ENCODE results near the gene SMYD1.

GRCh38 chr2:88123975-88124917, 56.6 kb downstream of the SMYD1 start:
- TF ChIP-seq EP300 (IDR thresholded peaks at IDR 0.05) = no peak
- TF ChIP-seq CTCF (IDR thresholded peaks at IDR 0.05) = no peak
- no peak for TF ChIP-seq POLR2A (IDR thresholded peaks at IDR 0.05)
- no peak for TF ChIP-seq POLR2AphosphoS5 (IDR thresholded peaks at IDR 0.05)

All from stomach (tissue), 4 donors.